ENCODE data around the gene RTEL1.
"Not testable (repeated sequence)": the region's sequence is repeated elsewhere in the genome, so short reads cannot be mapped to it uniquely, and the experiment has no call there.

The RTEL1 gene

DNA sequence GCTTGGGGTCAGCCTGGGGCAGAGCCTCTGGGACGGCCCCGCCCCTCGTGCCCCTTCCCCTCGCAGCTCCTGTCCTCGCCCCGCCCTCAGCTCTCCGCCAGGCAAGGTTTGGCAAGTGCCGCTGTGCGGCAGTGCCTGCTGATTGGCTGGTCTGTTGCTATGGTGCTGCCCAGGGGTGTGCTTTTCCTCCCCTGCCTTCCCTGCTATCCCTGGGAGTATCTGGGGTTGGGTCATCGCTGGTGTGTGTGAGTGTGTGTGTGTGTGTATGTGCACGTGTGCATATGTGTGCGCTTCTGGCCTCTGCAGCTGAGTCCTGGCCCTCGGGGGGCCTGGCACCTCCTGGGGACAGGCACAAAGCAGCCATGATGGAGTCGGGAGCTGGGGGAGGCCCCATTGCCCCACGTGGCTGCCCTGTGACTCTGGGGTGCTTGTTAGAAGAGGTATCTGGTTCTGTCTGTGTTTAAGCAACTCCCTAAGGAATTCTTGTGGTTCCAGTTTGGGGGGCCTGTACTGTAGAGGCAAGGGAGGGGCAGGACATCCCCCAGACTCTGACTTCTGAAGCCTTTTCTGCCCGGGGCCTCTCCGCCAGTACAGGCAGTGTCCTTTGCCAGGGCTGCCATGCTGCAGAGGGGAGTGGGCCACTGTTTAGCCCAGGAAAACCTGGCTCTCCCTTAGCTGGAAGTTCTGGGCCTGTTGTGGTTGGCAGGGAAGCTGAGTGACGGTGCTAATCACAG is 6.9 kb downstream of the RTEL1 start:
- no peak for DNase-seq (ENCODE audit: low read depth)
- TF ChIP-seq, protein P1, sequence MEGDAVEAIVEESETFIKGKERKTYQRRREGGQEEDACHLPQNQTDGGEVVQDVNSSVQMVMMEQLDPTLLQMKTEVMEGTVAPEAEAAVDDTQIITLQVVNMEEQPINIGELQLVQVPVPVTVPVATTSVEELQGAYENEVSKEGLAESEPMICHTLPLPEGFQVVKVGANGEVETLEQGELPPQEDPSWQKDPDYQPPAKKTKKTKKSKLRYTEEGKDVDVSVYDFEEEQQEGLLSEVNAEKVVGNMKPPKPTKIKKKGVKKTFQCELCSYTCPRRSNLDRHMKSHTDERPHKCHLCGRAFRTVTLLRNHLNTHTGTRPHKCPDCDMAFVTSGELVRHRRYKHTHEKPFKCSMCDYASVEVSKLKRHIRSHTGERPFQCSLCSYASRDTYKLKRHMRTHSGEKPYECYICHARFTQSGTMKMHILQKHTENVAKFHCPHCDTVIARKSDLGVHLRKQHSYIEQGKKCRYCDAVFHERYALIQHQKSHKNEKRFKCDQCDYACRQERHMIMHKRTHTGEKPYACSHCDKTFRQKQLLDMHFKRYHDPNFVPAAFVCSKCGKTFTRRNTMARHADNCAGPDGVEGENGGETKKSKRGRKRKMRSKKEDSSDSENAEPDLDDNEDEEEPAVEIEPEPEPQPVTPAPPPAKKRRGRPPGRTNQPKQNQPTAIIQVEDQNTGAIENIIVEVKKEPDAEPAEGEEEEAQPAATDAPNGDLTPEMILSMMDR (conservative IDR thresholded peaks at IDR 0.05; ENCODE audit: low read depth, low read length) = no peak
- H3K4me3 ChIP-seq (ENCODE audit: low read depth, low read length) = no peak overlapping the region

DNA sequence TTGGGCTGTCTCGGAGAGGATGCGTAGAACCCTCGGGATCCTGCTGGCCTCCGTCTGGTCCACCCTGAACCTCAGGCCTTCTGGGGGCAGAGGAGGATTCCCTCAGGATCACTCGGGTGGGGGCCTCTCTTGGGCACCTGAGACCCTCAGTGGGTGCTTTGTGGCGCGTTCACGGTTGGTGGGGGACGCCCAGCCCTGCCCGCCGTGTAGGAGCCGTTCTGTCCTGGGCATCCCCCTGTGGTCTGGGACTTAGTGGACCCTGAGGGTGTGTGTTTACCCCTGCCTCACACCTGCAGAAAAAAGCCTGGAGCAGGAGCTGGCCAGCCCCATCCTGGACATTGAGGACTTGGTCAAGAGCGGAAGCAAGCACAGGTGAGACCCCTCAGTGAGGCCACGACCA is 7.6 kb downstream of the RTEL1 start:
- no peak overlapping the region for H3K4me3 ChIP-seq (ENCODE audit: low read depth, low read length)
- no peak for DNase-seq (ENCODE audit: low read depth)
- TF ChIP-seq, protein P1 (conservative IDR thresholded peaks at IDR 0.05; ENCODE audit: low read depth, low read length) = no peak

DNA sequence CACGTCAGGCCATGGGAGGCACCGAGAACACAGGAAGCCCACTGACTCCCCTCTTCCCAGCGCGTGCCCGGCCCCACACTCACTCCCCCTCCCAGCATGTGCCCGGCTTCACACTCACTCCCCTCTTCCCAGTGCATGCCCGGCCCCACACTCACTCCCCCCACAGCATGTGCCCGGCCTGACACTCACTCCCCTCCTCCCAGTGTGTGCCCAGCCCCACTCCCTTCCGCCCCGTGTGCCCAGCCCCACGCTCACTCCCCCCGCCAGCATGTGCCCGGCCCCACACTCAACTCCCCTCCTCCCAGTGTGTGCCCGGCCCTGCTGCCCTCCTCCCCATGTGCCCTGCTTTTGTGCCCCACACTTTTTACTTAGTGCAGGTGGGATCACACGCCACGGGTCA is 9.7 kb downstream of the RTEL1 start:
- no peak for DNase-seq (ENCODE audit: low read depth)
- TF ChIP-seq, protein P1 (conservative IDR thresholded peaks at IDR 0.05; ENCODE audit: low read depth, low read length) = no peak
- no peak overlapping the region for H3K4me3 ChIP-seq (ENCODE audit: low read depth, low read length)

DNA sequence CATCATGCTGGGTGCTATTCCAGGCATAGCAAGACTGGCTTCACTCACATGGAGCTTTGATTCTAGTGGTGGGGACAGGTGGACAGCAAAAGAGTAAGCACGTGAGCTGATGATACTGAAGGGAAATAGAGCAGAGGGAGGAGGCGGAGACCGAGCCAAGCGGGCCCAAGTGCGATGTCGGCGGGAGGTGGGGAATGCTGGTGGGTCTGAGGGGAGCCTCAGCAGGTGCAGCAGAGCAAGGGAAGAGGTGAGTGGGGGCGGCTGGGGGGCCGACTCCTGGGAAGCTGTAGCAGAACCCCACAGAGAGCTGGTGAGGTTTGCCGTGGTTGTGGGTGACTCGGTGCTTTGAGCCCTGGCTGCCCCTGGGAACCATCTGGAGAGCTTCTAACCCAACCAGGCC is 10.2 kb downstream of the RTEL1 start:
- TF ChIP-seq, protein P1 (conservative IDR thresholded peaks at IDR 0.05; ENCODE audit: low read depth, low read length) = no peak
- DNase-seq (ENCODE audit: low read depth) = no peak
- H3K4me3 ChIP-seq (ENCODE audit: low read depth, low read length) = no peak overlapping the region

DNA sequence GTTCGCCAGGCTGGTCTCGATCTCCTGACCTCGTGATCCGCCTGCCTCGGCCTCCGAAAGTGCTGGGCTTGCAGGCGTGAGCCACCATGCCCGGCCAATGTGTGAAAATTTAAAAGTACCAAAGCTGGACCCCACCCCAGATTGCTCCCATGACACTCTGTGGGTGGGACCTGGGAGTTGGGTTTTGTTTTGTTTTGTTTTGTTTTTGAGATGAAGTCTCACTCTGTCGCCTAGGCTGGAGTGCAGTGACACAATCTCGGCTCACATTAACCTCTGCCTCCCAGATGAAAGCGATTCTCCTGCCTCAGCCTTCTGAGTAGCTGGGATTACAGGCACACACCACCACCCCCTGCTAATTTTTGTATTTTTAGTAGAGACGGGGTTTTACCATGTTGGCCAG is 13.6 kb downstream of the RTEL1 start:
- DNase-seq (ENCODE audit: low read depth) = not testable (repeated sequence)

DNA sequence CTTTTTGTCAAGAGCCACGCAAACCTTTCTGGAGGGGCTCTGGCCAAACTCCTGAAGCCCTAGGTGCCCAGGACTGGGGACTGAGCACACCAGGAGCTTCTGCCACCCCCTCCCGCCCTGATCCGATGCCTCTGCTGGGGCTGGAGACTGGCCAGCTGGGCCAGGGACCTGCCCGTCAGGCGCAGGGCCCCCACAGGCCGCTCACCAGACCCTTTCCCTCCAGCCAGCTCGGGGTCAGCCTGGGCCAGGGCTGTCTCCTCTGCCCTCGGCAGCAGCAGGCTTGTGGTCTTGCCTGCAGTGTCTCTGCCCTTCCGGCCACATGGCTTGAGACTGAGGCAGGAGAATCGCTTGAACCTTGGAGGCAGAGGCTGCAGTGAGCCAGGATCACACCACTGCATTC is 14.6 kb downstream of the RTEL1 start:
- DNase-seq (ENCODE audit: low read depth) = no peak
- H3K4me3 ChIP-seq (ENCODE audit: low read depth, low read length) = no peak overlapping the region
- TF ChIP-seq, protein P1 (conservative IDR thresholded peaks at IDR 0.05; ENCODE audit: low read depth, low read length) = no peak

More for the DNA sequence above, 13.6 kb downstream of the RTEL1 start:
- H3K4me3 ChIP-seq (ENCODE audit: low read depth, low read length) = not testable (repeated sequence)

DNA sequence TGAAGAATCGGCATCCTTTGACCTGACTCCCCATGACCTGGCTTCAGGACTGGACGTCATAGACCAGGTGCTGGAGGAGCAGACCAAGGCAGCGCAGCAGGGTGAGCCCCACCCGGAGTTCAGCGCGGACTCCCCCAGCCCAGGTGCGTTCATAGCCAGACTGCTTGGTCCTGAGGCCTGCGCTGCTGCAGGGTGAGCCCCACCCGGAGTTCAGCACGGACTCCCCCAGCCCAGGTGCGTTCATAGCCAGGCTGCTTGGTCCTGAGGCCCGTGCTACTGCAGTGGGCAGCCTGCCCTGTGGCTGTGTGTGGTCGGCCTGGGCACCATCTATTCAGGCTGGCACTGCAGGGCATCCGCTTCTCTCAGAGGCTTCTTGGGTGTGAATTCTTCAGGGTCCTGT is 15.8 kb downstream of the RTEL1 start:
- no peak overlapping the region for H3K4me3 ChIP-seq (ENCODE audit: low read depth, low read length)
- DNase-seq (ENCODE audit: low read depth) = no peak
- TF ChIP-seq, protein P1 (conservative IDR thresholded peaks at IDR 0.05; ENCODE audit: low read depth, low read length) = no peak

All from choroid plexus epithelial cell (primary cell).